ENCODE data around the gene BACE1-AS.

- TF ChIP-seq CTCF (conservative IDR thresholded peaks at IDR 0.05; ENCODE audit: low read length), result no peak
- TF ChIP-seq EZH2phosphoT487 (IDR thresholded peaks at IDR 0.05; ENCODE audit: borderline replicate concordance, low read depth, low read length), result no peak
Measured at GRCh38 chr11:117258576-117258975, 32.6 kb upstream of the BACE1-AS start.
